GM21576 (cell line): ENCODE results near the gene PLPPR2.
"Not testable (repeated sequence)": the region's sequence is repeated elsewhere in the genome, so short reads cannot be mapped to it uniquely, and the experiment has no call there.

Experiments
- ATAC-seq: cut with Tn5 transposase; IDR thresholded peaks from one replicate; pipeline ENCODE4 v1.9.1; 2021; ENCODE audit warnings: mild to moderate bottlenecking, moderate library complexity; ENCODE audit not compliant: unreplicated experiment

Gene PLPPR2

GRCh38 chr19:11367528-11367927 is 12.3 kb downstream of the PLPPR2 start:
- ATAC-seq: no peak

GRCh38 chr19:11370744-11371143 is 15.5 kb downstream of the PLPPR2 start:
- no peak for ATAC-seq

GRCh38 chr19:11373166-11373884 is 18.1 kb downstream of the PLPPR2 start:
- ATAC-seq: no peak

- ATAC-seq: no peak
Measured at GRCh38 chr19:11373885-11374432, 18.7 kb downstream of the PLPPR2 start.

GRCh38 chr19:11374433-11375142 is 19.4 kb downstream of the PLPPR2 start, which contains the start of gene SWSAP1:
Gene SWSAP1, plus strand, starts transcription at chr19:11374666. Its CDS starts 15 bp downstream, at chr19:11374681.
- ATAC-seq: peak; percentile 82

GRCh38 chr19:11375143-11375948 is 20.1 kb downstream of the PLPPR2 start:
- no peak for ATAC-seq

- no peak for ATAC-seq
Measured at GRCh38 chr19:11377237-11377636, 22.0 kb downstream of the PLPPR2 start.

GRCh38 chr19:11377756-11378155 is 22.5 kb downstream of the PLPPR2 start:
- no peak for ATAC-seq

- no peak for ATAC-seq
Measured at GRCh38 chr19:11378319-11379189, 23.3 kb downstream of the PLPPR2 start.

GRCh38 chr19:11379269-11379845 is 24.1 kb downstream of the PLPPR2 start:
- ATAC-seq: not testable (repeated sequence)

- no peak for ATAC-seq
Measured at GRCh38 chr19:11379857-11380350, 24.7 kb downstream of the PLPPR2 start.

- ATAC-seq: peak; percentile 70
Measured at GRCh38 chr19:11380653-11381537, 25.7 kb downstream of the PLPPR2 start.

GRCh38 chr19:11382898-11383705 is 27.9 kb downstream of the PLPPR2 start:
- ATAC-seq: no peak

- ATAC-seq: no peak
Measured at GRCh38 chr19:11383706-11384048, 28.4 kb downstream of the PLPPR2 start.

GRCh38 chr19:11384778-11385129 is 29.5 kb downstream of the PLPPR2 start:
- ATAC-seq: no peak

- ATAC-seq: no peak
Measured at GRCh38 chr19:11387162-11388034, 32.2 kb downstream of the PLPPR2 start.

GRCh38 chr19:11390359-11390758 is 35.1 kb downstream of the PLPPR2 start:
- no peak for ATAC-seq
